ENCODE data around the gene FIBCD1. TPM values are rescaled to one million over a fixed set of nuclear protein-coding genes. Genes with fewer than 3 reads are reported as not detected.
A peak's percentile ranks its signal among the peaks of the same experiment; 100 is the strongest.
"Not testable (repeated sequence)": the region's sequence is repeated elsewhere in the genome, so short reads cannot be mapped to it uniquely, and the experiment has no call there.

Gene FIBCD1
- total and polyA plus RNA-seq, 9 of the 15 experiments (the other 6 are each of a cell fraction or from before 2014, with no cell fraction given), result 0.53 to 1.2 (median 0.95) TPM; not detected in 4

DNA sequence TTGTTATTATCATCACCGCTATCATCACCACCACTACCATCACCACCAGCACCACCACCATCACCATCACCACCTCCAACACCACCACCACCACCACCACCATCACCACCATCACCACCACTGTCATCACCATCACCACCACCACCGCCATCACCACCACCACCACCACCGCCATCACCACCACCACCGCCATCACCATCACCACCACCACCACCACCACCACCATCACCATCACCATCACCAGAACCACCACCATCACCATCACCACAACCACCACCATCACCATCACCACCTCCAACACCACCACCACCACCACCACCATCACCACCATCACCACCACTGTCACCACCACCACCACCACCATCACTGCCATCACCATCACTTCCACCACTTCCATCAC is 19.5 kb upstream of the FIBCD1 start:
- 16% methylated on average over 4 of the region's 4 CpGs for WGBS (ENCODE audit: insufficient coverage, low coverage, missing lambda C conversion rate)
- H3K4me2 ChIP-seq (ENCODE audit: insufficient read depth, low read length); H2AFZ ChIP-seq (ENCODE audit: low read depth, low read length); intact Hi-C loops (cut with micrococcal nuclease); CTCF ChIA-PET (ENCODE audit: low intra/inter-chr PET ratio); H4K20me1 ChIP-seq (replicated peaks; ENCODE audit: control insufficient read depth, insufficient read depth, low read length); H3K36me3 ChIP-seq (ENCODE audit: control insufficient read depth, insufficient read depth, low read length); H3K79me2 ChIP-seq (ENCODE audit: control insufficient read depth, insufficient read depth, low read length); ATAC-seq; H3K4me1 ChIP-seq (replicated peaks in 1 of 2; ENCODE audit: control insufficient read depth in 2 of 2, insufficient read depth in 2 of 2, low read length in 2 of 2); H3K9ac ChIP-seq (ENCODE audit: insufficient read depth in 1 of 2, low read depth in 2 of 2, low read length in 2 of 2); H3K9me1 ChIP-seq (ENCODE audit: control insufficient read depth, insufficient read depth, low read length); BruUV-seq (replicated peaks); DNase-seq (ENCODE audit: extremely low read depth in 1 of 4, low spot score in 3 of 4); in situ Hi-C loops (cut with MboI); H3K27ac ChIP-seq (ENCODE audit: extremely low read depth, low read depth, low read length); H3K4me3 ChIP-seq: not testable (repeated sequence)
- Histone ChIP-seq H3K27me3 (ENCODE audit: control insufficient read depth in 2 of 2, insufficient read depth in 2 of 2, low read length in 2 of 2) (peaks cover 26 to 39% of the 10 kb centered on the region in 2 experiments), H3K9me3 (replicated peaks; ENCODE audit: control insufficient read depth, insufficient read depth, low read depth, low read length) (peaks cover 26% of the 10 kb centered on the region)
- POLR2A ChIA-PET, result interaction anchor here (2.0 kb wide), 1 partner anchor 10 kb away, joined by 6 read pairs; no protein-coding TSS in a partner anchor
- peak; percentile 90 for FAIRE-seq
- TF ChIP-seq, protein P1, sequence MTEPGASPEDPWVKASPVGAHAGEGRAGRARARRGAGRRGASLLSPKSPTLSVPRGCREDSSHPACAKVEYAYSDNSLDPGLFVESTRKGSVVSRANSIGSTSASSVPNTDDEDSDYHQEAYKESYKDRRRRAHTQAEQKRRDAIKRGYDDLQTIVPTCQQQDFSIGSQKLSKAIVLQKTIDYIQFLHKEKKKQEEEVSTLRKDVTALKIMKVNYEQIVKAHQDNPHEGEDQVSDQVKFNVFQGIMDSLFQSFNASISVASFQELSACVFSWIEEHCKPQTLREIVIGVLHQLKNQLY (CRISPR knock-in tag; conservative IDR thresholded peaks at IDR 0.05), result peak in 1 of 2 experiments; percentile 91; a peak in 1 of 4 replicates

GRCh38 chr9:130957451-130958203 is 18.6 kb upstream of the FIBCD1 start:
- no peaks in the 10 kb centered on the region for H3K9me1 ChIP-seq (ENCODE audit: control insufficient read depth, insufficient read depth, low read length)
- ATAC-seq, result no peak
- no peak for FAIRE-seq
- H3K27ac ChIP-seq (ENCODE audit: extremely low read depth, low read depth, low read length), result no peak overlapping the region
- peaks cover 0 to 5% of the 10 kb centered on the region in 2 experiments; a peak in 1 of 5 replicates for H3K4me1 ChIP-seq (replicated peaks in 1 of 2; ENCODE audit: control insufficient read depth in 2 of 2, insufficient read depth in 2 of 2, low read length in 2 of 2)
- H4K20me1 ChIP-seq (replicated peaks; ENCODE audit: control insufficient read depth, insufficient read depth, low read length), result no peaks in the 10 kb centered on the region
- no TSS peak for BruUV-seq (replicated peaks)
- intact Hi-C loops (cut with micrococcal nuclease) (no loop called here), in situ Hi-C loops (cut with MboI) (no loop called here)
- H3K9me3 ChIP-seq (replicated peaks; ENCODE audit: control insufficient read depth, insufficient read depth, low read depth, low read length), result peaks cover 26% of the 10 kb centered on the region
- no peak overlapping the region for H3K4me3 ChIP-seq
- no peaks in the 10 kb centered on the region for H3K79me2 ChIP-seq (ENCODE audit: control insufficient read depth, insufficient read depth, low read length)
- no peaks in the 10 kb centered on the region for H3K36me3 ChIP-seq (ENCODE audit: control insufficient read depth, insufficient read depth, low read length)
- CTCF ChIA-PET (ENCODE audit: low intra/inter-chr PET ratio), result no interaction called here
- DNase-seq (ENCODE audit: extremely low read depth in 1 of 4, low spot score in 3 of 4), result peak in 3 of 4 experiments; percentile 57 to 65 (median 64)
- no peak overlapping the region for H2AFZ ChIP-seq (ENCODE audit: low read depth, low read length)
- H3K27me3 ChIP-seq (ENCODE audit: control insufficient read depth in 2 of 2, insufficient read depth in 2 of 2, low read length in 2 of 2), result peaks cover 18 to 36% of the 10 kb centered on the region in 2 experiments
- H3K9ac ChIP-seq (ENCODE audit: insufficient read depth in 1 of 2, low read depth in 2 of 2, low read length in 2 of 2), result no peak overlapping the region
- 2% methylated on average over 11 of the region's 11 CpGs for WGBS (ENCODE audit: insufficient coverage, low coverage, missing lambda C conversion rate)
- POLR2A ChIA-PET, result interaction anchor here (0.6 to 3.0 kb wide), 12 partner anchors 8 to 239 kb away, joined by 3 to 18 read pairs (median 4); partner anchors contain the start of gene NUP214
- TF ChIP-seq JUND (IDR thresholded peaks at IDR 0.05; ENCODE audit: borderline replicate concordance, low read depth, low read length), result no peak
- no peak for TF ChIP-seq JUND (tag; IDR thresholded peaks at IDR 0.05; ENCODE audit: borderline replicate concordance, low read depth, low read length)
- no peak for TF ChIP-seq TRIM24 (IDR thresholded peaks at IDR 0.05)
- no peak for TF ChIP-seq SMC3 (conservative IDR thresholded peaks at IDR 0.05; ENCODE audit: insufficient read depth, low read depth, low read length)
- TF ChIP-seq, protein P1 (CRISPR knock-in tag; conservative IDR thresholded peaks at IDR 0.05), result 0 out of 4 replicates have a peak, but pooled peaks of 1 of the 2 experiments have one; percentile 63
- TF ChIP-seq MEIS2 (IDR thresholded peaks at IDR 0.05; ENCODE audit: partially characterized antibody), result no peak
- TF ChIP-seq ZNF551 (CRISPR knock-in tag; IDR thresholded peaks at IDR 0.05), result no peak
- H3K4me2 ChIP-seq (ENCODE audit: insufficient read depth, low read length), result no peak overlapping the region

Measured in K562 (cell line).